Spinal cord (tissue), 10 donors: ENCODE results near the gene RBM8A. TPM values are rescaled to one million over a fixed set of nuclear protein-coding genes. Genes with fewer than 3 reads are reported as not detected.
A peak's percentile ranks its signal among the peaks of the same experiment; 100 is the strongest.

Experiments used
- DNase-seq, 6 donors: peaks; one replicate each; pipeline versions ENCODE4 v3.0.0 to v3.0.0-alpha.2; 2013 to 2015; ENCODE audit warnings: low spot score in 6 of 6, low read depth in 4 of 6
- H3K27ac ChIP-seq: one replicate; pipeline ENCODE4 v1.5.1; 2013; ENCODE audit warnings: low read depth, low read length, control low read depth
- H3K27me3 ChIP-seq: one replicate; pipeline ENCODE4 v1.6.1; 2013; ENCODE audit warnings: low read length; ENCODE audit not compliant: control insufficient read depth, insufficient read depth
- H3K36me3 ChIP-seq: one replicate; pipeline ENCODE4 v1.6.1; 2013; ENCODE audit warnings: low read length; ENCODE audit not compliant: control insufficient read depth, insufficient read depth
- H3K4me1 ChIP-seq: one replicate; pipeline ENCODE4 v1.6.1; 2013; ENCODE audit warnings: low read length; ENCODE audit not compliant: control insufficient read depth, insufficient read depth
- H3K4me3 ChIP-seq: one replicate; pipeline ENCODE4 v1.5.1; 2013; ENCODE audit warnings: low read depth, low read length, control low read depth
- H3K9me3 ChIP-seq: one replicate; pipeline ENCODE4 v1.6.1; 2013; ENCODE audit warnings: low read length; ENCODE audit not compliant: control insufficient read depth, insufficient read depth
- WGBS: methylation state at CpG from one replicate; pipeline ENCODE4 v1.1.5; 2013; ENCODE audit warnings: missing lambda C conversion rate; ENCODE audit not compliant: insufficient coverage; 5-methylcytosine and 5-hydroxymethylcytosine counted together
- polyA plus RNA-seq, 2 donors: library from polyadenylated mRNA; unstranded; fragments of 120-200 nt; gene quantifications; one replicate each; pipeline ENCODE4 v1.2.1, GENCODE V29; 2013; ENCODE audit not compliant: insufficient read length in 2 of 2
- total RNA-seq, 2 donors: library from RNA; depleted of rRNA in 1 of 2; stranded (reverse); fragments of 120-200 nt in 1 of 2; fragments of >200 nt in 1 of 2; gene quantifications; one replicate each; pipeline versions ENCODE4 v1.2.3 to v1.2.4, GENCODE V29; 2013 to 2014
- donor health status: healthy.

The RBM8A gene
- total and polyA plus RNA-seq, 4 donors = 67.5 to 181 (median 161) TPM

DNA sequence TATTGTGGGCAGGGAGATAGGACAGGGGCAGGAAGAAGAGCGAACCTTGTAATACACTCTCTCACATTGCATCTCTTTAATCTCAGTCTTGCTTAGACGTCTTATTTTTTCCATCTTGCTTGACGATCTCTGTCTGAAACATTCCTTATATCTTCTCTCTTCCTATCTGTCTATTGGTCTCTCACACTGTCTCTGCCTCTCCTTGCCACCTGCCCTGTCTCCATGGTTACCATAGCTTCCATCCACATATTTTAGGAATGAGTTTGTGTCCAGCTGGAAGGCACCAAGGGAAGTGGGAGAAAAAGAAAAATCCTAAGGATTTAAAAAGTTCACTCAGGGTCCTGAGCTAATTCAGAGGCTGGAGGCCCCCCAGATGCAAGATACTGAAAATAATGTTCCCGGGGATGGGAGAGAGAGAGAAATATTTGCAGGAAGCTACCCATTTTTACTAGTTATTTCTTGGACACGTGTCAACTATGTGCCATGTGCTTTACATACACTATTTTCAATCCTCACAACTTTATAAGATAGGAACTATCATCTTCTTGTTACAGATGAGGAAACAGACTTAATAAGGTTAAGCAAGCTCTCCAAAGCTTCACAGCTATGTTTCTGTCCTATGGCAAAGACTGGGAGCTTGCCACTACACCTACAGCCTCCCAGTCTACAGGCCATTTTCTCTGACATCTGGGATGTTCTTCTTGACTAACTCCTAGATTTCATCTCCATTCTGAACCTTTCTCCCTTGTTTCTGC is 36.2 kb upstream of the RBM8A start:
- Histone ChIP-seq H3K27ac (peak overlapping the region; percentile 96), H3K4me1 (peaks cover 42% of the 10 kb centered on the region), H3K27me3 (no peaks in the 10 kb centered on the region), H3K36me3 (no peaks in the 10 kb centered on the region), H3K9me3 (peaks cover 5% of the 10 kb centered on the region), H3K4me3 (peak overlapping the region; percentile 64)
- peak in 2 of 6 donors; percentile 55 to 56 for DNase-seq
- WGBS = 29% methylated on average over 3 of the region's 5 CpGs

DNA sequence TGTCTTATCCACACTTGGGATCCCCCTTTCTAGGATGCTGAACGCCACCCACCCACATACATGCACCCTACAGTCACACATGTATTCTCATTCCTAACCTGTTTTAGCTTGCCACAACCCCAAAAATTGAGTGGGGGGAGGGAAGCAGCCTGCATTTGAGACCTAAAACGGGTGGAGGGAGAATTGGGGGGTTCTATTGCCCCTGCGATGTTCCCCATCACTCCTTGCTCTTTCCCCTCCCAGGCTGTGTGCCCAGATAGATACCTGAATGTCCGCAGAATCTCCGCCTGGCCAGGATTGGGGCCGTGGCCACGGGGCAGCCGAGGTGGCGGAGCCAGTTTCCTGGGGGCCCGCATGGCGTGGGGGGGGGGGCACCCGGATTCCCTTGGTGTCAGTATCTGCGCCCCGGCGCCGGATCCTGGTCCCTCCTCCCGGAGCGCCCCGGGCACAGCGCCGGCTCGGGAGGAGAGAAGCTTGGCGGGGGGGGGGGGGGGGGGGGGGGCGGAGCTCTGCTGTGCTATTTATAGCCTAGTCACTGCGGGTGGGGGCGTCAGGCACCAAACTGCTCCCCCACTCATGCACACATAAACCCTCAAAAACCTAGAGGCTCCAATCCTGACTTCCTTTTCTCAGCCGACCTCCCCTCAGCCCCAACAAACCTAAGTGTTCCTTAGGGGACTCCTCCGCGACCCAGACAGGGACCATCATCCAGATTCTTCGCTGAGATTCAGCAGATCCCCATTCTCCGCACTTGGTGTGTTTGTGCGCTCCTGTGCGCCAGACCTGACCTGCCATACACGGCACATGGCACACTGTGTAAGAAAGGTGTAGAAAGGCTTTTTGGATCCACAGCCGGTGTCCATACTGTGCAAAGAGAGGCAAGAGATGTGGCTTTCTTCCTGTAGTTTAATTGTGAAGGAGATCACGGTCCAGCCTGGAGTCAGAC is 35.1 kb upstream of the RBM8A start:
- Histone ChIP-seq H3K4me1 (peaks cover 42% of the 10 kb centered on the region), H3K27ac (peak overlapping the region; percentile 96)
- peak in 3 of 6 donors; percentile 23 to 79 (median 78) for DNase-seq

DNA sequence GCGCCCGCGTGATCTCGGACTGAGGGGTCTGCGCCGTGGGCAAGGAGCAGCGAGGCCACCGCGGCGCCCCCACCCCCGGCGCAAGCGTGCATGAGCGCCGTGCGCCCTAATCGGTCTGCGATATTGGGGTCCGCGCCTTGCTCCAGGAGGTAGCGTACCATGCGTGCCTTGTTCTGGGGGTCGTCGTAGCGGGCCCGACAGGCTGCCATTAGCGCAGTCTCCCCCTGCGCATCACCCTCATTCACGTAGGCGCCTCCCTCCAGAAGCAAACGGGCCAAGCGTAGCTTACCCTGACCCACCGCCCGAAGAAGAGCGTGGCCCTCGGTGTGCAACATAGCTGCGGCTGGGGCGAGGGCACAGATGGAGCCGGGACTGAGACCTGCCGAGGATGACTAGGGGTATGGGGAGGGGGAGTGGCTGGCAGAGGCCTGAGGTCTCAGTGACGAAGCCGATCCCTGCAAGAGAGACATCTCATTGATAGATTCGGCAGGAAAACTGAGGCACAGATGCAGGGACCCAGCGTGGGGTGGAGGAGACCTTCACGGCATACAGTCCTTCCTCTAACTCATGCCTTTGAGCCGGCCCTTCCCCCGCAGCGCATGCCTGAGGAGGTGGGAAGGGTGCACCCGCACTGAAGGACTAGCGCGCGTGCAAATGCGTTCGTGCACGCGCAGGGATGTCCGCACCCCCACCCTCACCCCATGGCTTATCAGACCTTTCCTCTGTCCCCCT is 34.3 kb upstream of the RBM8A start:
- Histone ChIP-seq H3K27me3 (no peaks in the 10 kb centered on the region), H3K9me3 (no peaks in the 10 kb centered on the region), H3K4me3 (peak overlapping the region; percentile 93), H3K27ac (peak overlapping the region; percentile 94), H3K36me3 (no peaks in the 10 kb centered on the region), H3K4me1 (peaks cover 42% of the 10 kb centered on the region)
- under 1% methylated on average over 50 of the region's 57 CpGs for WGBS
- DNase-seq = peak in 3 of 6 donors; percentile 59 to 92 (median 81)

More for the DNA sequence above, 35.1 kb upstream of the RBM8A start:
- Histone ChIP-seq H3K4me3 (peak overlapping the region; percentile 93), H3K36me3 (no peaks in the 10 kb centered on the region), H3K27me3 (no peaks in the 10 kb centered on the region), H3K9me3 (peaks cover 4% of the 10 kb centered on the region)
- WGBS = 4% methylated on average over 14 of the region's 36 CpGs

DNA sequence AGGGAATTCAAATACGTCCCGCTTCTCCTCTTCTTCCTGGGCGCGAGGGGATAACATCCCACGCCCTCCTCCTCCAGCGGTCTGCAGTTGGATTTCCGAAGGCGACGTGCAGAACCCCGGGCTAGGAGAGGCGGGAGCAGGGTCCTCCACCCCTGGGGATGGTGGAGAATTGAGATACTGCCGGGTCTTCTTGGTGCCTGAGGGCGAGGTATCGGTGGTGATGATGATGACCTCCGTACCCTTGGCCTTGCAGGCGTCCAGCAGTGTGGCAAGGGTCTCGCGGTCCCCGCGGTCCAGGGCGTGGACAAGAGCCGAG is 33.8 kb upstream of the RBM8A start:
- WGBS = under 1% methylated on average over 16 of the region's 22 CpGs
- peak overlapping the region; percentile 94 for H3K27ac ChIP-seq
- H3K36me3 ChIP-seq = no peaks in the 10 kb centered on the region
- peak overlapping the region; percentile 93 for H3K4me3 ChIP-seq
- no peak for DNase-seq
- H3K27me3 ChIP-seq = no peaks in the 10 kb centered on the region
- H3K4me1 ChIP-seq = peaks cover 42% of the 10 kb centered on the region
- H3K9me3 ChIP-seq = no peaks in the 10 kb centered on the region

DNA sequence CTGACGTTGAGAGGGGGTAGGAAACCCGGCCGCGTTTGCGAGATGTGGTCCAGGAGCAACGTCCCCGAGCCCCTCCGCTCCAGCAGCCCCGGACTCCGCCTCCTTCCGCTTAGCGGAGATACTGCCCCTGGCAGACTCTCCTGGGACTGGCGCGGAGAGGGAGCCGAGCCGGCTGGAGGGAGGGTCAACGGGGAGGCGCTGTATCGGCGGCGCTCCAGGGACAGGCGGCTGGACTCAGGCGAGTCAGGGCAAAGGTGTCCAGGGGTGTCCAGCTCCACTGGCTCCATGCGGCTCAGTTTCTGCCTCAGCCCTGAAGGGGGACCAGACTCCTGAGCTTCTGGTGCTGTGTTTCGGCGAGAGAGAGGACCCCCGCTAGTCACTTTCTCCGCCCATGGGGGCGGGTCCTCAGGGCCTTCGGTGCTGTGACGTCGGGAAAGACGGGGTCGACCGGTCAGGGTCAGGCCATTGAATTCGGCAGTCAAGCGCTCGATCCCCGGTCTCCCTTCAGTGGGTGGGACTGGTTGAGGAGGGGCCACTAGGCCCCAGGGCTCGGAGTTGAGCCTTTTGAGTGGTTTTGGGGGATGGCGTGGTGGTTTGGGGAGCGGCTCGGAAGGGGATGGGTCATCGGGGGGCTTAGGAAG is 33.3 kb upstream of the RBM8A start:
- WGBS = 1% methylated on average over 43 of the region's 44 CpGs
- DNase-seq = peak in 3 of 6 donors; percentile 76 to 95 (median 93)
- no peaks in the 10 kb centered on the region for H3K36me3 ChIP-seq
- peaks cover 42% of the 10 kb centered on the region for H3K4me1 ChIP-seq
- H3K27ac ChIP-seq = peak overlapping the region; percentile 94
- H3K27me3 ChIP-seq = no peaks in the 10 kb centered on the region
- H3K4me3 ChIP-seq = peak overlapping the region; percentile 93
- no peaks in the 10 kb centered on the region for H3K9me3 ChIP-seq

DNA sequence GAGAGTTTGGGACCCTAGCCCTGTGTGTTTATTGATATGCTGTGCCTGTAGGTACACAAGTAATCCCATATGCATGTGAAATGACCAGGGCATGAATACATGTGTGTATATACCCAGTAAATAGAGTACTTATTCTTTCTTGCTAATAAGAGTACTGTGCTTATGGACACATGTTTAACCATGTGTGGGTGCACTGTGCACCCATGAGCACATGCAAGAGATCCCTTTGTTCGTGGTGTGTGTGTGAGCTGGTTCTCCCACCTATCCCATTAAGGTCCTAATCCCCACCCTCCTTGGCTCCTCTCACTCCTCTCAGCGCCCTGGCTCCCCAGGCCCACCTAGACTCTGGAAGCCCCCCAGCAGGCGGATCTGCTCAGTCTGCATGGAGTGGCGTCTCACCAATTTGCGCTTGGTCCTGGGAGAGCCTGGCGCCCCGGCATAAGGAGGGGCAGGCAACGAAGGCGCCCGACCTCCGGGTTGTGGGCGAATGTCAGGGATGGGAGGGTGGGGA is 32.7 kb upstream of the RBM8A start:
- peak overlapping the region; percentile 93 for H3K4me3 ChIP-seq

DNA sequence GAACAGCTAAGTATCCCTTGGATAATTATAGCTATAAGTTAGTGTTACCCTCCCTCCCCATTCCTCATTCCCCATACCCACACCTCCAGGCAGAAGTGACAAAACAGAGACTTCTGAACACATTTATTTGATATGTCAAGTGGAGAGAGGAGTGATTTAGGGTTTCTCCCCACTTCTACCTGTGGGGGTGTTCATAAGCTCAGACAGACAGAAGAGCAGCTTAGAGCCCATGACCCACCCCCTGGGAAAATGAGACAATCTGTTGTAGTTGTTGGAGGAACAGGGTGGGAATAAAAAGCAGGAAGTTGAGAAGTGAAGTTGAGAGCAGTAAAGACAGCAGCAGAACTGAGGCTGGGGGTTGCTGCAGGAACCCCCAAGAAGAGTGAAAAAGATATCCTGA is 32.0 kb upstream of the RBM8A start:
- no peak overlapping the region for H3K4me3 ChIP-seq
- peaks cover 42% of the 10 kb centered on the region for H3K4me1 ChIP-seq
- no peak for DNase-seq
- H3K27ac ChIP-seq = no peak overlapping the region
- no peaks in the 10 kb centered on the region for H3K36me3 ChIP-seq
- no peaks in the 10 kb centered on the region for H3K9me3 ChIP-seq
- no peaks in the 10 kb centered on the region for H3K27me3 ChIP-seq

More for the DNA sequence above, 32.7 kb upstream of the RBM8A start:
- H3K4me1 ChIP-seq = peaks cover 42% of the 10 kb centered on the region
- H3K27me3 ChIP-seq = no peaks in the 10 kb centered on the region
- WGBS = 5% methylated on average over 10 of the region's 12 CpGs
- DNase-seq = no peak
- no peaks in the 10 kb centered on the region for H3K36me3 ChIP-seq
- H3K9me3 ChIP-seq = no peaks in the 10 kb centered on the region
- H3K27ac ChIP-seq = peak overlapping the region; percentile 94

DNA sequence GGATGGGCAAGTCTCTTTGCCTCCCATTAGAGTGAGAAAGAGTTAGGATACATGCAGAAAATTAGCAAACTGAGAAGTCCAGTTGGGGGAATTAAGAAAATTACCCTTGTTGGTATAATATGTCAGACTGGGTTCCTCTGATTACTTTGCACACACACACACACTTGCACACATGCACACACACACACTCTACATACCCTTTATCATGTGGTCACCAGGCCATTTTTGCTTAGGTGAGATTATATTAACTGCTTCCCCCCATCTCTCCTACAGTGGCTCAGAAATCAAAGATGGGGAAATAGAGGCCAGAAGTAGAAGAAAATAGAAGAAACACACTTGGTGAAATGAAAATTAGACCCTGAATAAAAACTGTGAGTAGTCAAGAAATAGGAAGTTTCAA is 31.4 kb upstream of the RBM8A start:
- no peak overlapping the region for H3K4me3 ChIP-seq
- DNase-seq = no peak
- H3K9me3 ChIP-seq = no peaks in the 10 kb centered on the region
- peaks cover 40% of the 10 kb centered on the region for H3K4me1 ChIP-seq
- H3K27me3 ChIP-seq = no peaks in the 10 kb centered on the region
- peak overlapping the region; percentile 96 for H3K27ac ChIP-seq
- H3K36me3 ChIP-seq = no peaks in the 10 kb centered on the region
